Ovary (tissue), 9 donors: ENCODE measurements around the gene ASB9. TPM values are rescaled to one million over a fixed set of nuclear protein-coding genes. Genes with fewer than 3 reads are reported as not detected.

Experiments
- DNase-seq, 5 donors: peaks; one replicate each; pipeline ENCODE4 v3.0.0-alpha.2; 2019 to 2020
- H3K27ac ChIP-seq, 2 donors: fragments of 200-600 bp; one replicate each; pipeline versions ENCODE4 v1.5.1 to v1.8.0; 2019 to 2022
- H3K27me3 ChIP-seq: fragments of 200-600 bp; one replicate; pipeline ENCODE4 v1.8.0; 2022
- H3K36me3 ChIP-seq: fragments of 200-600 bp; sonication (generic); one replicate; pipeline ENCODE4 v1.5.1; 2019
- H3K4me1 ChIP-seq: one replicate; pipeline ENCODE4 v1.8.1; 2013; ENCODE audit warnings: mild to moderate bottlenecking, moderate library complexity; ENCODE audit not compliant: insufficient read depth
- H3K4me3 ChIP-seq: fragments of 200-600 bp; sonication (generic); one replicate; pipeline ENCODE4 v1.5.1; 2017
- H3K9me3 ChIP-seq, 2 donors: fragments of 200-600 bp in 1 of 2; sonication (generic) in 1 of 2; one replicate each; pipeline versions ENCODE4 v1.5.1 to v1.8.1; 2013 to 2019; ENCODE audit warnings: mild to moderate bottlenecking in 1 of 2, moderate library complexity in 1 of 2
- CTCF ChIP-seq, 3 donors: fragments of 450-650 bp in 2 of 3; fragments of 200-600 bp in 1 of 3; IDR thresholded peaks; one replicate each; pipeline versions ENCODE4 v1.5.1 to v1.8.0; 2016 to 2022; ENCODE audit warnings: antibody characterized with exemption in 3 of 3, mild to moderate bottlenecking in 1 of 3
- EP300 ChIP-seq: sonication (generic); formaldehyde crosslinking; IDR thresholded peaks from one replicate; pipeline ENCODE4 v1.6.1; 2017; ENCODE audit warnings: antibody characterized with exemption
- POLR2A ChIP-seq: fragments of 450-650 bp; IDR thresholded peaks from one replicate; pipeline ENCODE4 v1.6.1; 2017; ENCODE audit warnings: antibody characterized with exemption, mild to moderate bottlenecking, moderate library complexity
- WGBS, 3 donors: extraction: QIAGEN DNeasy Blood & Tissue Kit in 1 of 3; methylation state at CpG; one replicate each; pipeline versions ENCODE4 v1.1.5 to v1.1.7; 2013 to 2017; 5-methylcytosine and 5-hydroxymethylcytosine counted together
- intact Hi-C, 4 donors: fragments of 100-400 bp; cut with DNase I; formaldehyde crosslinking; loops; one replicate each; pipeline versions ENCODE4 v1.11.0 to v1.15.1; 2022 to 2023
- polyA plus RNA-seq, 2 donors: library from polyadenylated mRNA; stranded (reverse); fragments of 200-250 nt in 1 of 2; fragments of 350-450 nt in 1 of 2; fragmentation: Illumina TruSeq in 1 of 2; extraction: RNeasy Lipid Tissue Mini Kit (QIAGEN cat#74804) in 1 of 2; gene quantifications; one replicate each; pipeline ENCODE4 v1.2.3, GENCODE V29; 2013 to 2014
- total RNA-seq, 7 donors: library from RNA; depleted of rRNA in 2 of 7; stranded (reverse); fragments of >200 nt in 2 of 7; fragmentation: NEBNext Ultra II Directional in 3 of 7; extraction: Animal tissue kit (Norgen Biotek cat#: 25700) in 3 of 7; gene quantifications; one replicate each; pipeline versions ENCODE4 v1.1.0 to v1.2.4, GENCODE V29; 2016 to 2023
- donor health status: DM: no; HTN: no; CAD: no; lungs with moderate emphysema.
- donor health status: DM: no; HTN: no; CAD: no.
- donor health status: Bipolar disorder and iron deficiency.
- donor health status: DM: yes; HTN: yes; CAD: no.
- donor health status: DM: no; HTN: no; CAD: no.
- donor health status: DM: yes; HTN: yes; CAD: no.

The ASB9 gene
- total and polyA plus RNA-seq, 9 donors: 0.20 to 2.1 (median 0.99) TPM

GRCh38 chrX:15214588-15214987 is 55.3 kb downstream of the ASB9 start:
- intact Hi-C loops: no loop called here
- Histone ChIP-seq H3K27me3 (no peaks in the 10 kb centered on the region), H3K36me3 (no peaks in the 10 kb centered on the region), H3K9me3 (no peaks in the 10 kb centered on the region), H3K4me1 (no peaks in the 10 kb centered on the region), H3K4me3 (no peak overlapping the region), H3K27ac (no peak overlapping the region)
- DNase-seq: no peak
- TF ChIP-seq CTCF (IDR thresholded peaks at IDR 0.05) (no peak), EP300 (no peak)
- 16 to 43% (median 23%) methylated on average over 1 of the region's 1 CpG for WGBS, 3 donors

- H3K27me3 ChIP-seq: no peaks in the 10 kb centered on the region
- H3K4me1 ChIP-seq: no peaks in the 10 kb centered on the region
- WGBS, 3 donors: 64 to 70% (median 67%) methylated on average over 3 of the region's 3 CpGs
- H3K4me3 ChIP-seq: no peak overlapping the region
- no peak overlapping the region for H3K27ac ChIP-seq
- TF ChIP-seq POLR2A: no peak
- TF ChIP-seq CTCF (IDR thresholded peaks at IDR 0.05): no peak
- no peak for TF ChIP-seq EP300
- H3K36me3 ChIP-seq: no peaks in the 10 kb centered on the region
- intact Hi-C loops: loop anchor here in 1 of 4 donors (5.0 kb wide), 1 partner anchor 738 kb away; no protein-coding TSS in a partner anchor
- DNase-seq: no peak
- no peaks in the 10 kb centered on the region for H3K9me3 ChIP-seq
Measured at GRCh38 chrX:15209096-15209495, 60.8 kb downstream of the ASB9 start.

GRCh38 chrX:15207994-15208393 is 61.9 kb downstream of the ASB9 start:
- H3K4me3 ChIP-seq: no peak overlapping the region
- no peaks in the 10 kb centered on the region for H3K9me3 ChIP-seq
- no peak for TF ChIP-seq POLR2A
- TF ChIP-seq EP300: no peak
- TF ChIP-seq CTCF (IDR thresholded peaks at IDR 0.05): no peak
- H3K27me3 ChIP-seq: no peaks in the 10 kb centered on the region
- no peaks in the 10 kb centered on the region for H3K36me3 ChIP-seq
- WGBS, 3 donors: 69 to 83% (median 76%) methylated on average over 3 of the region's 3 CpGs
- no peaks in the 10 kb centered on the region for H3K4me1 ChIP-seq
- DNase-seq: no peak
- intact Hi-C loops: loop anchor here in 1 of 4 donors (5.0 kb wide), 1 partner anchor 739 kb away; no protein-coding TSS in a partner anchor
- no peak overlapping the region for H3K27ac ChIP-seq

GRCh38 chrX:15207384-15207783 is 62.5 kb downstream of the ASB9 start:
- TF ChIP-seq CTCF (IDR thresholded peaks at IDR 0.05) (no peak), EP300 (no peak), POLR2A (no peak)
- WGBS, 3 donors: 33 to 47% (median 44%) methylated on average over 1 of the region's 1 CpG
- no peaks in the 10 kb centered on the region for H3K4me1 ChIP-seq
- no peaks in the 10 kb centered on the region for H3K27me3 ChIP-seq
- H3K4me3 ChIP-seq: no peak overlapping the region
- H3K27ac ChIP-seq: no peak overlapping the region
- H3K9me3 ChIP-seq: no peaks in the 10 kb centered on the region
- no peaks in the 10 kb centered on the region for H3K36me3 ChIP-seq
- no peak for DNase-seq
- intact Hi-C loops: loop anchor here in 1 of 4 donors (5.0 kb wide), 1 partner anchor 740 kb away; no protein-coding TSS in a partner anchor
